Osteocyte (in vitro differentiated cells): Measurements from ENCODE around the gene SEMA3C. TPM values are rescaled to one million over a fixed set of nuclear protein-coding genes. Genes with fewer than 3 reads are reported as not detected.

Experiments
- DNase-seq: peaks from one replicate; pipeline ENCODE4 v3.0.0; 2021; ENCODE audit warnings: mixed read lengths; ENCODE audit not compliant: unreplicated experiment; ENCODE audit errors: extremely low spot score
- H3K27ac Mint-ChIP-seq: one replicate; pipeline ENCODE4 v1.8.0; 2021; ENCODE audit warnings: mild to moderate bottlenecking, mixed read lengths; ENCODE audit not compliant: unreplicated experiment
- H3K27me3 Mint-ChIP-seq: one replicate; pipeline ENCODE4 v1.8.0; 2021; ENCODE audit warnings: mixed read lengths; ENCODE audit not compliant: unreplicated experiment
- H3K36me3 Mint-ChIP-seq: one replicate; pipeline ENCODE4 v1.8.0; 2021; ENCODE audit warnings: mixed read lengths; ENCODE audit not compliant: unreplicated experiment
- H3K4me1 Mint-ChIP-seq: one replicate; pipeline ENCODE4 v1.8.0; 2021; ENCODE audit warnings: mixed read lengths; ENCODE audit not compliant: unreplicated experiment
- H3K4me3 Mint-ChIP-seq: one replicate; pipeline ENCODE4 v1.8.0; 2021; ENCODE audit warnings: mild to moderate bottlenecking, moderate library complexity, mixed read lengths; ENCODE audit not compliant: unreplicated experiment
- H3K9me3 Mint-ChIP-seq: one replicate; pipeline ENCODE4 v1.8.0; 2021; ENCODE audit warnings: mixed read lengths; ENCODE audit not compliant: unreplicated experiment
- CTCF ChIP-seq: fragments of 200-600 bp; sonication (generic); IDR thresholded peaks from 2 replicates; pipeline ENCODE4 v1.5.0; 2021; ENCODE audit warnings: antibody characterized with exemption, mild to moderate bottlenecking, moderate library complexity
- total RNA-seq: library from RNA; stranded (reverse); gene quantifications from 2 replicates; pipeline ENCODE4 v1.2.1, GENCODE V29; 2021

SEMA3C gene
- total RNA-seq, 1 donor from 2014 or later, result 74.1 TPM

- TF ChIP-seq CTCF, result no peak
- H3K27me3 Mint-ChIP-seq, result no peaks in the 10 kb centered on the region
- no peak for DNase-seq
- H3K9me3 Mint-ChIP-seq, result no peaks in the 10 kb centered on the region
- H3K4me3 Mint-ChIP-seq, result no peak overlapping the region
- H3K4me1 Mint-ChIP-seq, result peaks cover 31% of the 10 kb centered on the region
- peak overlapping the region; percentile 15 for H3K27ac Mint-ChIP-seq
- H3K36me3 Mint-ChIP-seq, result peaks cover 5% of the 10 kb centered on the region
Observed at GRCh38 chr7:80827239-80827633, 91.6 kb downstream of the SEMA3C start.

- DNase-seq, result no peak
- TF ChIP-seq CTCF, result no peak
- Mint-ChIP-seq H3K9me3 (no peaks in the 10 kb centered on the region), H3K36me3 (peaks cover 5% of the 10 kb centered on the region), H3K27ac (peak overlapping the region; percentile 15), H3K4me1 (peaks cover 33% of the 10 kb centered on the region), H3K4me3 (no peak overlapping the region), H3K27me3 (no peaks in the 10 kb centered on the region)
Observed at GRCh38 chr7:80826520-80827238, 92.2 kb downstream of the SEMA3C start.

GRCh38 chr7:80825499-80825898, 93.4 kb downstream of the SEMA3C start:
- no peak for DNase-seq
- Mint-ChIP-seq H3K27ac (no peak overlapping the region), H3K9me3 (no peaks in the 10 kb centered on the region), H3K4me3 (no peak overlapping the region), H3K4me1 (peaks cover 34% of the 10 kb centered on the region), H3K27me3 (no peaks in the 10 kb centered on the region), H3K36me3 (peaks cover 5% of the 10 kb centered on the region)
- no peak for TF ChIP-seq CTCF

- Mint-ChIP-seq H3K27ac (no peak overlapping the region), H3K4me1 (peaks cover 34% of the 10 kb centered on the region), H3K36me3 (peaks cover 5% of the 10 kb centered on the region), H3K9me3 (no peaks in the 10 kb centered on the region), H3K4me3 (no peak overlapping the region), H3K27me3 (no peaks in the 10 kb centered on the region)
- no peak for TF ChIP-seq CTCF
- DNase-seq, result no peak
Observed at GRCh38 chr7:80824253-80824652, 94.6 kb downstream of the SEMA3C start.

- DNase-seq, result no peak
- Mint-ChIP-seq H3K4me3 (no peak overlapping the region), H3K27me3 (no peaks in the 10 kb centered on the region), H3K9me3 (no peaks in the 10 kb centered on the region), H3K36me3 (peaks cover 5% of the 10 kb centered on the region), H3K4me1 (peaks cover 31% of the 10 kb centered on the region), H3K27ac (no peak overlapping the region)
- TF ChIP-seq CTCF, result no peak
Observed at GRCh38 chr7:80823057-80823456, 95.8 kb downstream of the SEMA3C start.
